Hepatocyte (in vitro differentiated cells): ENCODE measurements around the gene YWHAQ. TPM values are rescaled to one million over a fixed set of nuclear protein-coding genes. Genes with fewer than 3 reads are reported as not detected.

Experiments used
- DNase-seq: peaks from one replicate; pipeline ENCODE4 v3.0.0-alpha.2; 2016; ENCODE audit warnings: low spot score
- H2AFZ ChIP-seq: fragments of 200-600 bp; sonication (generic); 2 replicates; pipeline ENCODE4 v1.6.0; 2016; ENCODE audit warnings: antibody characterized with exemption, mild to moderate bottlenecking
- H3K27ac ChIP-seq: fragments of 200-600 bp; sonication (generic); 2 replicates; pipeline ENCODE4 v1.5.1; 2016; ENCODE audit warnings: mild to moderate bottlenecking
- H3K27me3 ChIP-seq: fragments of 200-600 bp; sonication (generic); 2 replicates; pipeline ENCODE4 v1.6.1; 2016
- H3K36me3 ChIP-seq: fragments of 200-600 bp; sonication (generic); replicated peaks from 2 replicates; pipeline ENCODE4 v1.5.1; 2016; ENCODE audit warnings: low read depth; ENCODE audit not compliant: insufficient read depth
- H3K4me1 ChIP-seq: fragments of 200-600 bp; sonication (generic); 2 replicates; pipeline ENCODE4 v1.5.1; 2016; ENCODE audit warnings: mild to moderate bottlenecking, moderate library complexity; ENCODE audit not compliant: insufficient read depth
- H3K4me2 ChIP-seq: fragments of 200-600 bp; sonication (generic); 2 replicates; pipeline ENCODE4 v1.6.0; 2016
- H3K4me3 ChIP-seq: fragments of 200-600 bp; sonication (generic); 2 replicates; pipeline ENCODE4 v1.5.1; 2016; ENCODE audit warnings: mild to moderate bottlenecking
- H3K79me2 ChIP-seq: fragments of 200-600 bp; sonication (generic); 2 replicates; pipeline ENCODE4 v1.6.0; 2017; ENCODE audit warnings: mild to moderate bottlenecking
- H3K9me2 ChIP-seq: fragments of 200-600 bp; sonication (generic); replicated peaks from 2 replicates; pipeline ENCODE4 v1.6.0; 2017; ENCODE audit warnings: mild to moderate bottlenecking; ENCODE audit not compliant: insufficient read depth
- H3K9me3 ChIP-seq: fragments of 200-600 bp; sonication (generic); 2 replicates; pipeline ENCODE4 v1.5.1; 2016; ENCODE audit warnings: low read depth, mild to moderate bottlenecking
- H4K20me1 ChIP-seq: fragments of 200-600 bp; sonication (generic); 2 replicates; pipeline ENCODE4 v1.6.0; 2016; ENCODE audit warnings: mild to moderate bottlenecking; ENCODE audit not compliant: insufficient read depth, poor library complexity, severe bottlenecking
- CTCF ChIP-seq: fragments of 200-600 bp; sonication (generic); IDR thresholded peaks from 2 replicates; pipeline ENCODE4 v1.5.1; 2016; ENCODE audit warnings: antibody characterized with exemption, mild to moderate bottlenecking; ENCODE audit not compliant: poor library complexity
- EZH2 ChIP-seq: fragments of 200-600 bp; sonication (generic); IDR thresholded peaks from 2 replicates; pipeline ENCODE4 v1.6.1; 2016; ENCODE audit warnings: antibody characterized with exemption, mild to moderate bottlenecking, borderline replicate concordance
- EZH2phosphoT487 ChIP-seq: fragments of 200-600 bp; sonication (generic); IDR thresholded peaks from one replicate; pipeline ENCODE4 v1.6.1; 2018; ENCODE audit warnings: antibody characterized with exemption, mild to moderate bottlenecking, low read depth, moderate library complexity; ENCODE audit not compliant: unreplicated experiment, severe bottlenecking
- WGBS: methylation state at CpG from one replicate; pipeline ENCODE4 v1.1.6; 2016; ENCODE audit warnings: low lambda C conversion rate; ENCODE audit errors: missing lambda C conversion rate; 5-methylcytosine and 5-hydroxymethylcytosine counted together
- polyA plus RNA-seq: library from polyadenylated mRNA; unstranded; fragments of >200 nt; fragmentation: Nextera tagmentation; extraction: Ambion mirVana; gene quantifications from 2 replicates; pipeline ENCODE4 v1.2.1, GENCODE V29; 2016
- total RNA-seq: library from RNA; depleted of rRNA; stranded (reverse); fragments of >200 nt; gene quantifications from 2 replicates; pipeline ENCODE4 v1.2.3, GENCODE V29; 2014

Gene YWHAQ
- total RNA-seq = 302 and 327 TPM in 2 replicates
- 361 and 368 TPM in 2 replicates for polyA plus RNA-seq

GRCh38 chr2:9630736-9631552 lies at the start of gene YWHAQ:
YWHAQ (minus strand) TSS chr2:9630997; CDS start chr2:9630452, 545 bp downstream.
- H2AFZ ChIP-seq = peak within 1 kb of the TSS; percentile 26
- H3K9me3 ChIP-seq = no peaks in the 10 kb centered on the region
- H3K27me3 ChIP-seq = no peaks in the 10 kb centered on the region
- no peaks in the 10 kb centered on the region for H3K9me2 ChIP-seq
- H3K27ac ChIP-seq = peak within 1 kb of the TSS; percentile 97
- peak within 1 kb of the TSS; percentile 50 for H3K4me3 ChIP-seq
- peaks cover 42% of the 10 kb centered on the region for H4K20me1 ChIP-seq
- TF ChIP-seq EZH2 (no peak), CTCF (no peak), EZH2phosphoT487 (no peak)
- peak within 1 kb of the TSS; percentile 90 for H3K4me2 ChIP-seq
- peak; percentile 99 for DNase-seq
- H3K79me2 ChIP-seq = peaks cover 44% of the 10 kb centered on the region
- WGBS = 2% methylated on average over 51 of the region's 84 CpGs
- H3K4me1 ChIP-seq = peaks cover 39% of the 10 kb centered on the region
- no peaks in the 10 kb centered on the region for H3K36me3 ChIP-seq

- no peaks in the 10 kb centered on the region for H3K4me1 ChIP-seq
- TF ChIP-seq EZH2phosphoT487 (no peak), EZH2 (no peak), CTCF (no peak)
- no peak overlapping the region for H2AFZ ChIP-seq
- H3K4me2 ChIP-seq = no peak overlapping the region
- 96% methylated on average over 2 of the region's 2 CpGs for WGBS
- H3K79me2 ChIP-seq = no peaks in the 10 kb centered on the region
- H3K9me2 ChIP-seq = no peaks in the 10 kb centered on the region
- H3K4me3 ChIP-seq = no peak overlapping the region
- H4K20me1 ChIP-seq = no peaks in the 10 kb centered on the region
- no peak overlapping the region for H3K27ac ChIP-seq
- H3K9me3 ChIP-seq = no peaks in the 10 kb centered on the region
- no peaks in the 10 kb centered on the region for H3K36me3 ChIP-seq
- DNase-seq = no peak
- H3K27me3 ChIP-seq = no peaks in the 10 kb centered on the region
These were observed 49.3 kb upstream of the YWHAQ start for GRCh38 chr2:9680082-9680481.

GRCh38 chr2:9679218-9679617 lies 48.4 kb upstream of the YWHAQ start:
- H3K27ac ChIP-seq = no peak overlapping the region
- H3K36me3 ChIP-seq = no peaks in the 10 kb centered on the region
- no peak overlapping the region for H2AFZ ChIP-seq
- H3K79me2 ChIP-seq = no peaks in the 10 kb centered on the region
- TF ChIP-seq CTCF (no peak), EZH2 (no peak), EZH2phosphoT487 (no peak)
- H4K20me1 ChIP-seq = no peaks in the 10 kb centered on the region
- no peak overlapping the region for H3K4me3 ChIP-seq
- 90% methylated on average over 2 of the region's 2 CpGs for WGBS
- H3K4me2 ChIP-seq = no peak overlapping the region
- H3K27me3 ChIP-seq = no peaks in the 10 kb centered on the region
- H3K9me2 ChIP-seq = no peaks in the 10 kb centered on the region
- no peaks in the 10 kb centered on the region for H3K4me1 ChIP-seq
- DNase-seq = no peak
- H3K9me3 ChIP-seq = no peaks in the 10 kb centered on the region
